ENCODE results near the gene TNNI3.

TNNI3 gene

GRCh38 chr19:55146078-55146704 is 11.3 kb downstream of the TNNI3 start:
- no peak for DNase-seq

GRCh38 chr19:55145232-55145631 is 12.3 kb downstream of the TNNI3 start:
- DNase-seq = no peak

GRCh38 chr19:55141696-55142095 is 15.8 kb downstream of the TNNI3 start:
- DNase-seq = no peak

- DNase-seq = no peak
These were observed 19.6 kb downstream of the TNNI3 start for GRCh38 chr19:55137915-55138314.

GRCh38 chr19:55136399-55137102 is 21.0 kb downstream of the TNNI3 start:
- DNase-seq = no peak

- DNase-seq = no peak
These were observed 22.8 kb downstream of the TNNI3 start for GRCh38 chr19:55134736-55135135.

GRCh38 chr19:55133639-55134444 is 23.7 kb downstream of the TNNI3 start:
- no peak for DNase-seq

GRCh38 chr19:55132453-55133129 is 24.9 kb downstream of the TNNI3 start:
- DNase-seq = no peak

- no peak for DNase-seq
These were observed 26.1 kb downstream of the TNNI3 start for GRCh38 chr19:55131421-55131820.

GRCh38 chr19:55119053-55119452 is 38.5 kb downstream of the TNNI3 start:
- DNase-seq = no peak

- no peak for DNase-seq
These were observed 39.0 kb downstream of the TNNI3 start for GRCh38 chr19:55118401-55118991.

GRCh38 chr19:55117663-55118391 is 39.7 kb downstream of the TNNI3 start:
- DNase-seq = peak; percentile 97

- no peak for DNase-seq
These were observed 40.5 kb downstream of the TNNI3 start, which contains the start of gene PPP1R12C for GRCh38 chr19:55116859-55117662. Gene PPP1R12C (minus strand): TSS chr19:55117637. CDS start chr19:55117543, 94 bp downstream.

- peak; percentile 41 for DNase-seq
These were observed 41.2 kb downstream of the TNNI3 start for GRCh38 chr19:55116232-55116858.

GRCh38 chr19:55115446-55116065 is 42.0 kb downstream of the TNNI3 start:
- no peak for DNase-seq

- DNase-seq = no peak
These were observed 42.9 kb downstream of the TNNI3 start for GRCh38 chr19:55114566-55115145.

GRCh38 chr19:55113570-55114039 is 43.9 kb downstream of the TNNI3 start:
- DNase-seq = no peak

- DNase-seq = no peak
These were observed 44.6 kb downstream of the TNNI3 start for GRCh38 chr19:55112777-55113569.
